IPS-NIHi11 (cell line): ENCODE data around the gene MYO15A.

Source experiments
- DNase-seq: peaks from one replicate; pipeline ENCODE4 v3.0.0; 2012; ENCODE audit warnings: mixed read lengths, low spot score

MYO15A gene

GRCh38 chr17:18108401-18109312 is at the start of gene MYO15A:
MYO15A (plus strand) TSS chr17:18108756; CDS start chr17:18118801, 10,045 bp downstream.
- DNase-seq, result no peak

GRCh38 chr17:18059283-18059682 is 49.3 kb upstream of the MYO15A start:
- DNase-seq, result no peak

GRCh38 chr17:18064053-18064452 is 44.5 kb upstream of the MYO15A start:
- DNase-seq, result no peak

GRCh38 chr17:18065546-18065945 is 43.0 kb upstream of the MYO15A start:
- DNase-seq, result no peak

GRCh38 chr17:18066866-18067265 is 41.7 kb upstream of the MYO15A start:
- DNase-seq, result no peak

- no peak for DNase-seq
Observed at GRCh38 chr17:18069101-18069500, 39.5 kb upstream of the MYO15A start.

- peak; percentile 38 for DNase-seq
Observed at GRCh38 chr17:18070861-18071340, 37.7 kb upstream of the MYO15A start.

- no peak for DNase-seq
Observed at GRCh38 chr17:18071751-18072150, 36.8 kb upstream of the MYO15A start.

- no peak for DNase-seq
Observed at GRCh38 chr17:18074566-18075272, 33.8 kb upstream of the MYO15A start.

- no peak for DNase-seq
Observed at GRCh38 chr17:18076936-18077335, 31.6 kb upstream of the MYO15A start.

GRCh38 chr17:18079543-18079942 is 29.0 kb upstream of the MYO15A start:
- DNase-seq, result no peak

GRCh38 chr17:18084256-18084655 is 24.3 kb upstream of the MYO15A start:
- no peak for DNase-seq

GRCh38 chr17:18087610-18088491 is 20.7 kb upstream of the MYO15A start, which contains the start of gene DRG2:
DRG2 (plus strand) TSS chr17:18087948; CDS start chr17:18088024, 76 bp downstream.
- DNase-seq, result peak; percentile 99

- DNase-seq, result no peak
Observed at GRCh38 chr17:18089613-18090012, 18.9 kb upstream of the MYO15A start.

GRCh38 chr17:18093616-18094408 is 14.7 kb upstream of the MYO15A start:
- DNase-seq, result peak; percentile 52

- no peak for DNase-seq
Observed at GRCh38 chr17:18094409-18094807, 14.1 kb upstream of the MYO15A start.

GRCh38 chr17:18099516-18099915 is 9.0 kb upstream of the MYO15A start:
- DNase-seq, result no peak

GRCh38 chr17:18100616-18101015 is 7.9 kb upstream of the MYO15A start:
- no peak for DNase-seq

- no peak for DNase-seq
Observed at GRCh38 chr17:18101828-18102227, 6.7 kb upstream of the MYO15A start.

GRCh38 chr17:18102640-18103039 is 5.9 kb upstream of the MYO15A start:
- DNase-seq, result no peak

GRCh38 chr17:18105027-18105426 is 3.5 kb upstream of the MYO15A start:
- no peak for DNase-seq
